Measurements from ENCODE around the gene PPP3CA.

DNA sequence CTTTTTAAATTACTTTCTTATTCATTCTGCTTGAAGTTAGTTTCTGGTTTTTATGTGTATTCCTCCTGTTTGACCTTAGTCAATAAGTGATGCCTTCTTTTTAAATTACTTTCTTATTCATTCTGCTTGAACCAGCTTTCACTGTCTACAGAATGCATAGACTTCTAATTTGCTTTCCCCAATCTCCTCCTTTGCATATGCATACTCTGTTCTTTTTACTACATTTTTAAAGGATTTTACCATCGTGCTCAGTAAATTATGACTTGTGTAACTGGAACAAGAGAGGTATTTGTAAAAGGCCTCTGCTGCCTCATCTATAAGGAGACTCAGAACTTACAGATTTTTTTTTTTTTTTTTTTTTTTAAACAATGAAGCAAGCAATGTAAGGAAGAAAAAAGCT lies 228.7 kb downstream of the PPP3CA start:
- TF ChIP-seq EZH2phosphoT487 (IDR thresholded peaks at IDR 0.05; ENCODE audit: unreplicated experiment): no peak
- TF ChIP-seq CTCF (conservative IDR thresholded peaks at IDR 0.05; ENCODE audit: low read depth in 2 of 2): no peak
- no peak for TF ChIP-seq POLR2AphosphoS5 (IDR thresholded peaks at IDR 0.05; ENCODE audit: low read depth)
- TF ChIP-seq EZH2 (IDR thresholded peaks at IDR 0.05; ENCODE audit: low read depth, unreplicated experiment): no peak
- no peak for TF ChIP-seq STAT1 (IDR thresholded peaks at IDR 0.05; ENCODE audit: unreplicated experiment)
- TF ChIP-seq, protein P1, sequence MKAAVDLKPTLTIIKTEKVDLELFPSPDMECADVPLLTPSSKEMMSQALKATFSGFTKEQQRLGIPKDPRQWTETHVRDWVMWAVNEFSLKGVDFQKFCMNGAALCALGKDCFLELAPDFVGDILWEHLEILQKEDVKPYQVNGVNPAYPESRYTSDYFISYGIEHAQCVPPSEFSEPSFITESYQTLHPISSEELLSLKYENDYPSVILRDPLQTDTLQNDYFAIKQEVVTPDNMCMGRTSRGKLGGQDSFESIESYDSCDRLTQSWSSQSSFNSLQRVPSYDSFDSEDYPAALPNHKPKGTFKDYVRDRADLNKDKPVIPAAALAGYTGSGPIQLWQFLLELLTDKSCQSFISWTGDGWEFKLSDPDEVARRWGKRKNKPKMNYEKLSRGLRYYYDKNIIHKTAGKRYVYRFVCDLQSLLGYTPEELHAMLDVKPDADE (IDR thresholded peaks at IDR 0.05): no peak
- TF ChIP-seq REST (IDR thresholded peaks at IDR 0.05; ENCODE audit: unreplicated experiment): no peak
- no peak for TF ChIP-seq JUNB (IDR thresholded peaks at IDR 0.05; ENCODE audit: unreplicated experiment)
- no peak for TF ChIP-seq CREB1 (CRISPR knock-in tag; IDR thresholded peaks at IDR 0.05; ENCODE audit: low read depth)
- no peak for TF ChIP-seq ZNF114 (CRISPR knock-in tag; IDR thresholded peaks at IDR 0.05)
- TF ChIP-seq, protein P2, sequence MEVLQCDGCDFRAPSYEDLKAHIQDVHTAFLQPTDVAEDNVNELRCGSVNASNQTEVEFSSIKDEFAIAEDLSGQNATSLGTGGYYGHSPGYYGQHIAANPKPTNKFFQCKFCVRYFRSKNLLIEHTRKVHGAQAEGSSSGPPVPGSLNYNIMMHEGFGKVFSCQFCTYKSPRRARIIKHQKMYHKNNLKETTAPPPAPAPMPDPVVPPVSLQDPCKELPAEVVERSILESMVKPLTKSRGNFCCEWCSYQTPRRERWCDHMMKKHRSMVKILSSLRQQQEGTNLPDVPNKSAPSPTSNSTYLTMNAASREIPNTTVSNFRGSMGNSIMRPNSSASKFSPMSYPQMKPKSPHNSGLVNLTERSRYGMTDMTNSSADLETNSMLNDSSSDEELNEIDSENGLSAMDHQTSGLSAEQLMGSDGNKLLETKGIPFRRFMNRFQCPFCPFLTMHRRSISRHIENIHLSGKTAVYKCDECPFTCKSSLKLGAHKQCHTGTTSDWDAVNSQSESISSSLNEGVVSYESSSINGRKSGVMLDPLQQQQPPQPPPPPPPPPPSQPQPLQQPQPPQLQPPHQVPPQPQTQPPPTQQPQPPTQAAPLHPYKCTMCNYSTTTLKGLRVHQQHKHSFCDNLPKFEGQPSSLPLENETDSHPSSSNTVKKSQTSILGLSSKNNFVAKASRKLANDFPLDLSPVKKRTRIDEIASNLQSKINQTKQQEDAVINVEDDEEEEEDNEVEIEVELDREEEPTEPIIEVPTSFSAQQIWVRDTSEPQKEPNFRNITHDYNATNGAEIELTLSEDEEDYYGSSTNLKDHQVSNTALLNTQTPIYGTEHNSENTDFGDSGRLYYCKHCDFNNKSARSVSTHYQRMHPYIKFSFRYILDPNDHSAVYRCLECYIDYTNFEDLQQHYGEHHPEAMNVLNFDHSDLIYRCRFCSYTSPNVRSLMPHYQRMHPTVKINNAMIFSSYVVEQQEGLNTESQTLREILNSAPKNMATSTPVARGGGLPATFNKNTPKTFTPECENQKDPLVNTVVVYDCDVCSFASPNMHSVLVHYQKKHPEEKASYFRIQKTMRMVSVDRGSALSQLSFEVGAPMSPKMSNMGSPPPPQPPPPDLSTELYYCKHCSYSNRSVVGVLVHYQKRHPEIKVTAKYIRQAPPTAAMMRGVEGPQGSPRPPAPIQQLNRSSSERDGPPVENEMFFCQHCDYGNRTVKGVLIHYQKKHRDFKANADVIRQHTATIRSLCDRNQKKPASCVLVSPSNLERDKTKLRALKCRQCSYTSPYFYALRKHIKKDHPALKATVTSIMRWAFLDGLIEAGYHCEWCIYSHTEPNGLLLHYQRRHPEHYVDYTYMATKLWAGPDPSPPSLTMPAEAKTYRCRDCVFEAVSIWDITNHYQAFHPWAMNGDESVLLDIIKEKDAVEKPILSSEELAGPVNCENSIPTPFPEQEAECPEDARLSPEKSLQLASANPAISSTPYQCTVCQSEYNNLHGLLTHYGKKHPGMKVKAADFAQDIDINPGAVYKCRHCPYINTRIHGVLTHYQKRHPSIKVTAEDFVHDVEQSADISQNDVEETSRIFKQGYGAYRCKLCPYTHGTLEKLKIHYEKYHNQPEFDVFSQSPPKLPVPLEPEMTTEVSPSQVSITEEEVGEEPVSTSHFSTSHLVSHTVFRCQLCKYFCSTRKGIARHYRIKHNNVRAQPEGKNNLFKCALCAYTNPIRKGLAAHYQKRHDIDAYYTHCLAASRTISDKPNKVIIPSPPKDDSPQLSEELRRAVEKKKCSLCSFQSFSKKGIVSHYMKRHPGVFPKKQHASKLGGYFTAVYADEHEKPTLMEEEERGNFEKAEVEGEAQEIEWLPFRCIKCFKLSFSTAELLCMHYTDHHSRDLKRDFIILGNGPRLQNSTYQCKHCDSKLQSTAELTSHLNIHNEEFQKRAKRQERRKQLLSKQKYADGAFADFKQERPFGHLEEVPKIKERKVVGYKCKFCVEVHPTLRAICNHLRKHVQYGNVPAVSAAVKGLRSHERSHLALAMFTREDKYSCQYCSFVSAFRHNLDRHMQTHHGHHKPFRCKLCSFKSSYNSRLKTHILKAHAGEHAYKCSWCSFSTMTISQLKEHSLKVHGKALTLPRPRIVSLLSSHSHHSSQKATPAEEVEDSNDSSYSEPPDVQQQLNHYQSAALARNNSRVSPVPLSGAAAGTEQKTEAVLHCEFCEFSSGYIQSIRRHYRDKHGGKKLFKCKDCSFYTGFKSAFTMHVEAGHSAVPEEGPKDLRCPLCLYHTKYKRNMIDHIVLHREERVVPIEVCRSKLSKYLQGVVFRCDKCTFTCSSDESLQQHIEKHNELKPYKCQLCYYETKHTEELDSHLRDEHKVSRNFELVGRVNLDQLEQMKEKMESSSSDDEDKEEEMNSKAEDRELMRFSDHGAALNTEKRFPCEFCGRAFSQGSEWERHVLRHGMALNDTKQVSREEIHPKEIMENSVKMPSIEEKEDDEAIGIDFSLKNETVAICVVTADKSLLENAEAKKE (CRISPR knock-in tag; IDR thresholded peaks at IDR 0.05): no peak
